Stimulated activated CD8-positive, alpha-beta memory T cell treated with anti-CD3 and anti-CD28 coated beads, Interleukin-15, amount 100 ng/mL, for 48 hours (primary cell): Measurements from ENCODE around the gene DENND1A.

ENCODE experiments used
- DNase-seq, 2 donors: peaks; one replicate each; pipeline ENCODE4 v3.0.0-alpha.2; 2020; ENCODE audit warnings: low read depth in 2 of 2

Gene DENND1A

GRCh38 chr9:123863164-123863855, 66.6 kb downstream of the DENND1A start:
- no peak for DNase-seq

DNA sequence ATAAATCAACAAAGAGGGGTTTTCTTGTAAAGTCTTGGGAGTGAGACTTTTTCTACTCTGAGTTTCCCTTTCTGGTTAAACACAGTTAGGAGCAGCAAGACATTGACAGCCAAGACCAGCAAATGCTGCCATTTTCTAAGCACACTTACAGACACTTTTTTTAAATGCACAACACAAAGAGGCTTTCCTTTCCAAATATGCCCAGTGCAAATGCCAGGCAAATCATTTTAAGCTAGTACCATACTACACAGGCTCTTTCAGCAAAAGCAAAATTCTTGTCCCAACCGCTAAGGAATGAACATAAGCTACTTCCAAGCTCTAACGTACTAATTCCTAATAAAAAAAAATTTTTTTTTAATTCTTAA, 68.2 kb downstream of the DENND1A start:
- DNase-seq, result no peak

DNA sequence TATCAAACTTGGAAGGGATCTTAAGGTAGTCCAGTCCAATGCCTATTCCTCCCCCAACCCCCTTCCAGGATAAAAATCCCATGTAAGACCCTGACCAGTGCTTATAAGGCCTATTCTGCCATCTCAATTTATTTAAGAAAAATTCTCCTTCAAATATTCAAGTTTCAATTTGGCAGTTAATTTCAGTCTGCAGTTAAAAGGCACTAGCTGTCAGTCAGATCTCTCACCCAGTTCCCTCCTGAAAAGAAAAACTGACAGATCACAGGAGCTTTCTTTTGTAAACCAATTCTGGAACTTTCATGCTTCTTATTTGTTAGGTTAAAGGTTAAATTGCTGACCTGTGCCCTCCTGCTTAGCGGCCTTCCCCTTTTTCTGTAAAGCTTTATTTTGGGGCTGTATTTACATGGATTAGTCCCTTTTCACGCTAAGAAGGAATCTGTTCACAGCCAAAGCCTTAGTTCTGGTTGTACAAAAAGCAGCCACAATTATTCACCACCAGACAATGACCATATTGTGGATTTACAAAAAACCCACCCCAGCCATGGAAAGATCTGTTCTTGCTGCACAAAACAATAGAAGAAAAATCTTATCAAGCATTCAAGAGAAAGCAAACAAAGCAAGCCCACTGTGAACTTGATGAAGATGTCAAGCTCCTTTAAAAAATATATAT, 68.7 kb downstream of the DENND1A start:
- DNase-seq, result no peak

GRCh38 chr9:123860603-123861002, 69.3 kb downstream of the DENND1A start:
- no peak for DNase-seq

DNA sequence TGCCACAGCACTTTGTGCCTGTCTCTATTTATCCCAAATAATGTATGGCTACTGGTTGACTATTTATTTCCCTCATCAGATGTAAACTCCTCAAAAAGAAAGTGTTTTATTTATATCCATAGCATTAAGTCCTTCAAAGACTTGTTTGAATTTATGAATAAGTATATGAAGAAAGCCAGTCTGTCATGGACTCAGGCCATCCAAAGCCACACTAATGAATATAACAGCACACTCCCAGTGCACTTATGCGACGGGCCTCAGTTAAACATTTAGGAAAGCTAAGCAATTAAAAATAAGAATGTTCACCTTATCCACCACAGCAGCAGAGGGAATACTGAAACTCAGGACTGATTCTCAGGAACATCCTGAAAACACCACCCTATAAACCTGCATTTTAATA, 77.5 kb downstream of the DENND1A start:
- no peak for DNase-seq

- no peak for DNase-seq
Observed at GRCh38 chr9:123851851-123852250, 78.1 kb downstream of the DENND1A start.

DNA sequence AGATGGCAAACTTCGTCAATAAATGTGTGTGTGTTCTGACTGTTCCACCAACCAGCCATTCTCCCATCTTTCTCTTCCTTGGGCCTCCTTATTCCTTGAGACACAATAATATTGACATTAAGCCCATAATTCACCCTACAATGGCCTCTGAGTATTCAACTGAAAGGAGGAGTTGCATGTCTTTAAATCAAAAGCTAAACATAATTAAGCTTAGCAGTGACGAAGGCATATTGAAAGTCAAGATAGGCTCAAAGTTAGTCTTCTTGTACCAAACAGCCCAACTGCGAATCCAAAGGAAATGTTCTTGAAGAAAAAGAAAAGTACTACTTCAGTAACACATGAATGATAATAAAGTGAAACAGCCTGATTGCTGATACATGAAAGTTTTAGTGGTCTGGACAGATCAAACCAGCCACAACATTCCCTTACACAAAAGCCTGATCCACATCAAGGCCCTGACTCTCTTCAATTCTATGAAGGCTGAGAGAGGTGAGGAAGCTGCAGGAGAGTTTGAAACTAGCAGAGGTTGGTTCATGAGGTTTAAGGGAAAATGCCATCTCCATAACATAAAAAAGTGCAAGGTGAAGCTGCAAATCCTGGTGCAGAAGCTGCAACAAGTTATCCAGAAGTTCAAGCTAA, 81.4 kb downstream of the DENND1A start:
- no peak for DNase-seq

GRCh38 chr9:123846966-123847365, 83.0 kb downstream of the DENND1A start:
- DNase-seq, result no peak

GRCh38 chr9:123843703-123844102, 86.2 kb downstream of the DENND1A start:
- DNase-seq, result no peak

- DNase-seq, result no peak
Observed at GRCh38 chr9:123835821-123836220, 94.1 kb downstream of the DENND1A start.

DNA sequence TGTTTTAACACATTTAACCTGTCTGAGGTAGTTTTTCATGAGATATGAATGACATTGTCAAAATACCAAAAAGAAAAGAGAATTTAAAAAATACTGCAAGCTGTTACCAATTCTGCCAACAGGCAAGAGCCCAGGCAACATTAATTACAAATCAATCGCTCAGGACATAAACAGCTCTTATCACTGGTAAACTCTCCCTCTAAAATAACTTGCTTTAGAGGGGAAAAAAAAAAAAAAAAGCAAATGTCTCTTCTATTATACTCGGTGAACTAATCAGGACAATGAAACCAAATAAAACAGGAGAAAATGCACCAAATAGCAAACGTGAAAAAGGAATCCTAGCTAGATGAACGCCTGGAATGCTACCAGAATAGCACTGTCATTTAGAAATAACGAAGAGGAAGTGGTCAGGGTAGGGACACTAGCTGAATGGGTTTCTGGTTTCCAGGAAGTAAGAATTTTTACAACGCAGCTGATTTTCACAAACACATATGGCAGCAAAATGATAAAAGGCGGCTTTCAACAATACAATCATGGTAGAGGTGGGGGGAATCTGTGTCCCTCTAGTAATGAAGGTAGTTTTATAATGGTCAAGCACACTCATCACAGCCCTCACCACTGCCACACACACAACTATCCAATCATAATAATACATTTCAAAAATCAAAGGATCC, 94.9 kb downstream of the DENND1A start:
- DNase-seq, result no peak

GRCh38 chr9:123834218-123834888, 95.6 kb downstream of the DENND1A start:
- DNase-seq, result no peak

GRCh38 chr9:123832858-123833650, 96.9 kb downstream of the DENND1A start:
- DNase-seq, result no peak

DNA sequence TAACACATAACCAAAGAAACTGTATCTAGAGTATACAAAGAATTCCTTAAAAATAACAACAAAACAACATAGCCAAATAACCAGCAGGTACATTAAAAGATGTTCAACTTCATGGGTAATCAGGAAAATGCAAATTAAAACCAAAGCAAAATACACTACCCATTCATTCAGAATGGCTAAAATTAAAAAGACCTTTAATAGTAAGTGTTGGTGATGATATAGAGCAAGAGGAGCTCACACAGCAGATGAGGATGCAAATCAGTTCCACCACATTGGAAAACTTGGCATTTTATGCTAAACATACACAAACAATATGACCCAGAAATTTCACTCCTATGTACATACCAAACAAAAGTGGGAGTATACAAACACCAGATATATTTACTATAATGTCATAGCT, 97.8 kb downstream of the DENND1A start:
- no peak for DNase-seq

DNA sequence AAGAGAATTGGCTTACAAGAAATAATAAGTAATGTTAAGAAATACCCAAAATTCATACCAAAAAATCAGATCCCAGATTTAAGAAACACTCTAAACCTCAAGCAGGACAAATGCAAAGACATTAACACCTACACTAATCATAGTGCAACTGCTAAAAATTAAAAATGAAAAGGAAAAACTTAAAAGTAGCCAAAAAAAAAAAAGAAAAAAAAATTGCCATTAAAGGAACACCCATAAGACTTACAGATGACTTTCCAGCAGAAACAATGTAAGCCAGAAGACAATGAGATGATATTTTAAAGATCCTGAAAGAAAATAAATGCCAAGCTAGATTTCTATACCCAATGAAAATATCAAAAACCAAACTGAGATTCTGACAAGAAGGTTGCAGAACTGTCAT, 101.5 kb downstream of the DENND1A start:
- no peak for DNase-seq

DNA sequence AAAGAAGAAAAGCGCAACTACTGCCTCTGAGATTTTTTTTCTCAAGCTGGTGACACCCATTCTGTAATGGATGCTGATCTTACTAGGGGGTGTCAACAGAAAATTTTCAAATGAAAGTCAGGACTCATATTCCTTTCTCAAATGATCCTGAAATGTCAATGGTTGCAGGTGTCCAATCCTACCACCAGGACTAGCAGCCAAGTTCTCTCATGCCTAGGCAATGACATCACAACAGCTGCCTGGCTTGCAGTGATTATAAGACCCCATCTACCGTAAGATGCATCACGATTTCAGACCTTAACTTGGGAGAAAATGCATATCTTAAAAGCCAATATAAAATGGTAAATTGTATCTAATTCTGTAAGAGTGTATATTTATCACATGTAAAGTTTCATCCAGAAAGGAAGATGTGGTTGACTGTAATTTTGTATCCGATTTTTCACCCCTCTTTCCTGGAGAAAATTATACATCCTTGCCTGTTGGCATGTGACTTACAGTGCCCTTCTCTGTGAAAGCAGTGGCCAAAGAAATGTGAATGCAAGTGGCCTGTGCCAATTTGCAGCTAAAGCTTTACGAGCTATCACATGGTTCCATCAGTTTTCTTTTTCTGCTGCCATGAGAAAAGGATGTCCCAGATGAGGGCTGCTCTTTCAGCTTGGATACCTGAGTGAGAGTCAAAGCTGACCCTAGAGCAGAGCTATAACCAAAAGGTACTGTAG, 104.4 kb downstream of the DENND1A start:
- DNase-seq, result no peak

DNA sequence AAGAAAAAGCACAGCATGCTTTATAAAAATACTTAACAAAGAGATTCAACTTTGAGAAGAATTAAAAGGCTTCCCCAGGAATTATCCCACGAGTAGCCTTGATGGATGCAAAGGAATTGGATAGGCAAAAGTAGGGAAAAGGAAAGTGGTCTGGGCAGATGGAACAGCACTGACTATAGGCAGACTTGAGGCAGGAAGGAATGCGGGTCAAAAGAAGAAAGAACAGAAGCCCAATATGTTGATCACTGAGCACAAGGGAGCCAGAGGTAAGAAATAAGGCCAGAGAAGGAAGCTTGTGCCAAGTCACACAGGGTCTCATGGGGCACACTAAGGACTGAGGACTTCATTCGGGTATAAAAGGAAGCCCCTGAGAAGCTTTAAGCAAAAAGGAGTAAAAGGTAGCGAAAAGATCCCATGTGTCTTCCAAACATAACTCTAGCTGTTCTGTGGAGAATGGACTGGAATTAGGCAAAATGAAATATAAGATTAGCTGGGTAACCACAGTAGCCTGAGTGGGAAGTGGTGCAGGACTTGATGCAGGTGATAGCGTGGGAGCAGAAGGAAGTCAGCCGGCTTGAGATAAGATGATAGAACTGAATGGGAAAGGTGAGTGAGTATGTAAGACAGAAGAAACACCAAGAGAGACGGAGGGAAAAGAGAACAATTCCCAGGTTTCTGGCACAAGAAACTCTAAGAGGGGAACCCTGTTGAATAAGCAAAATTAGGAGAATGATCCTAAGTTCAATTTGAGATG, 106.6 kb downstream of the DENND1A start:
- no peak for DNase-seq

DNA sequence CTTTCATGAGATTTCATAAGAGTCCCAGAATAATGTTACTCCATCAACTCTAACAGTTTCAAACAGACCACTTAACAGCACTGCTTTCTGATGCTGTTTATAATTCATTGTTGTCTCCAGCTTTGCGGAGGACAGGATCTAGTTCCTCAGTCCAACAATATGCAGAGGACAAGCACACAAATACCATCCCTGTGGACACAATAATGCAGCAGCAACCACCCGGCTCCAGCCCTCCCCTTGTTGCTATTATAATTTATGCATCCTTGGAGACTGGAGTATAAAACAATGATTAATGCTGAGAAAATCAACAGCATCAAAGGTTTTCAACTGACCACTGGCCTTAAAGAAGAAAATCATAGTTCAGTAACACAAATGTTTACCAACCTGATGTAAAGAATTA, 108.3 kb downstream of the DENND1A start:
- DNase-seq, result no peak

- no peak for DNase-seq
Observed at GRCh38 chr9:123820139-123820538, 109.8 kb downstream of the DENND1A start.
